ENCODE data around the gene CARM1.
"Not testable (repeated sequence)": the region's sequence is repeated elsewhere in the genome, so short reads cannot be mapped to it uniquely, and the experiment has no call there.

The CARM1 gene

GRCh38 chr19:10935371-10936059 is 64.2 kb downstream of the CARM1 start:
- no peak for DNase-seq

DNA sequence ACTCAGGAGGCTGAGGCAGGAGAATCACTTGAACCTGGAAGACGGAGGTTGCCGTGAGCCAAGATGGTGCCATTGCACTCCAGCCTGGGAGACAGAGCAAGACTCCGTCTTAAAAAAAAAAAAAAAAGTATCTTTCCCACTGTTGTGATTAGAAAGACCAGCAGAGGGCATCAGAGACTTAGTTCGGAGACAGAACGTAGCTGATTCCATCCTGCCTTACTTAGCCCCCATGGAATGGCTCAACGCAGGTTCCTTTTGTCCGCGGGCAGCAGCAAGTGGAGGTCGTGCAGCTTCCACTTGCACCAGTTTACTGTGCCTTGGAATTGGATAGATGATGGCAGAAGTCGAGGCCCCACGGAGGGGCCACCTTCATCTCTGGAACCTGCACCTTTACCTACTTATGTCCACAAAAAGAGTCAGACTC is 65.3 kb downstream of the CARM1 start:
- peak; percentile 76 for DNase-seq

GRCh38 chr19:10941649-10942048 is 70.3 kb downstream of the CARM1 start:
- not testable (repeated sequence) for DNase-seq

GRCh38 chr19:10943412-10943811 is 72.1 kb downstream of the CARM1 start:
- DNase-seq: not testable (repeated sequence)

- DNase-seq: no peak
These were observed 73.9 kb downstream of the CARM1 start for GRCh38 chr19:10945264-10945663.

DNA sequence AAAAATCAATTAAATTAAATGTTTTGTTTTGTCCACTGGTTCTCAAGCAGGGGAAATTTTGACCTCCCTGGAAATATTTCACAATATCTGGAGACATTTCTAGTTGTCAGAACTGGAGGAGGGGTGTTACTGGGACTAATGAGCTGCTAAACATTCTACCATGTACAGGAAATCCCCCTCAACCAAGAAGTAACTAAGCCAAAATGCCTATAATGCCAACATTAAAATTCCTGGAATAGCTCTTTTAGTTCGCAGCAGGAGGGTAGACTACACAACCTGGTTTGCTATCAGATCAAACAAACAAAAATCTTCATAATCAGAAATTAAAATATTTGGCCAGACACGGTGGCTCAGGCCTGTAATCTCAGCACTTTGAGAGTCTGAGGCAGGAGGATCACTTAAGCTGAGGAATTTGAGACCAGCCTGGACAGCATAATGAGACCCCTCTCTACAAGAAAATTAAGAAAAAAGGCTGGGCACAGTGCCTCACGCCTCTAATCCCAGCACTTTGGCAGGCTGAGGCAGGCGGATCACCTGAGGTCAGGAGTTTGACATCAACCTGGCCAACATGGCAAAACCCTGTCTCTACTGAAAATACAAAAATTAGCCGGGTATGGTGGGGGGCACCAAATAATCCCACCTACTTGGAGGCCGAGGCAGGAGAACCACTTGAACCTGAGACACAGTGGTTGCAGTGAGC is 75.8 kb downstream of the CARM1 start:
- no peak for DNase-seq

GRCh38 chr19:10952809-10953208 is 81.5 kb downstream of the CARM1 start:
- DNase-seq: no peak

DNA sequence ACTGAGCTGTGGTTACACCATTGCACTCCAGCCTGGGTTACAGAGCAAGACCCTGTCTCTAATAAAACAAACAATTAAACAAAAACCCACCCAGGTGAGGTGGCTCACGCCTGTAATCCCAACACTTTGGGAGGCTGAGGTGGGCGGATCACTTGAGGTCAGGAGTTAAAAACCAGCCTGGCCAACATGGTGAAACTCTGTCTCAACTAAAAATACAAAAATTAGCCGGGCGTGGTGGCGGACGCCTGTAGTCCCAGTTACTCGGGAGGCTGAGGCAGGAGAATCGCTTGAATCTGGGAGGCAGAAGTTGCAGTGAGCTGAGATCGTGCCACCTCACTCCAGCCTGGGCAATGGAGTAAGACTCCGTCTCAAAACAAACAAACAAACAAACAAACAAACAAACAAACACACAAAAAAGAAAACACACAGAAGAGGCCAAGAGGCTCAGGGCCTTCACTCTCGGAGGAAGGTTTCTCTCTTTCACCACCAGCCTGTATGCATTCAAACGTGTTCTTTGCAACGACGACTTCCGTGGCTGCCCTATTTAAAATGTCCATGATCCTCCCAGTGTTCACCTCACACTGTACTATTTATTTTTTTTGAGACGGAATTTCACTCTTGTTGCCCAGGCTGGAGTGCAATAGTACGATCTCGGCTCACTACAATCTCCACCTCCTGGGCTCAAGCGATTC is 88.1 kb downstream of the CARM1 start:
- not testable (repeated sequence) for DNase-seq

GRCh38 chr19:10960314-10961072 is 89.1 kb downstream of the CARM1 start, which contains the start of gene SMARCA4:
SMARCA4 (plus strand) TSS chr19:10961030; CDS start chr19:10984152, 23,122 bp downstream.
- peak; percentile 99 for DNase-seq

DNA sequence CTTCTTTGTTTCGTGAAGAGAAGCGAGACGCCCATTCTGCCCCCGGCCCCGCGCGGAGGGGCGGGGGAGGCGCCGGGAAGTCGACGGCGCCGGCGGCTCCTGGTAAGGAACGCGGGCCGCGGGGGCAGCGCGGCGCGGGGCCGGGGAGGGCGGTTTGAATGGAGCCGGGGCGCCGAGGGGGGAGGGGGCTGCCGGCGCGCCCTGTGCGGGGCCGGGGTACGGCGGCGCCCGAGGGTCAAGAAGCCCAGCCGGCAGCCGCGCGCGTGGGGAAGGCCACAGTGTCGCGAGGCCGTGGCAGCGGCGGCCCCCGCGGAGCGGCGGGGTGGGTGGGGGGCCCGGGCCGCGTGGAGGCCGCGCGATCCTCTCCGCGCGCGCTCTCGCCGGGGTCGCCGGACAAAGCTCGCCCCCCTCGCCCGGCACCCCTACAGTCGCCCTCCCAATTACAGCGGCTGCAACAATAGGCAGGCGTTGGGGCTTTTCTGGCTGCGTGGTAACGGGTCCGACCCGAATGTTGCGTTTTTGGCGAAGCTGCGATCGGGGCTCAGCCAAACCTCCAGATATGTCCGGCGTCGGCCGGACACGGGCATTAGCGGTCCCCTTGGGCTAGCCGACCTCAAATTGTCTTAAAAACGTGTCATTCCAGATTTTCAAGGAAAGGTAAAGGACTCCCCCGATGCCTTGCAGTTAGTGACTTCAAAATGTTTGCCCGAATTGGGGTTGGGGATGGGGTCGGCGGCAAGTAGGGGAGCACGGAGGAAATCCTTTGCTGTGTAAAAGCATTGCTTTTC is 89.9 kb downstream of the CARM1 start:
- DNase-seq: peak; percentile 4

- DNase-seq: no peak
These were observed 91.5 kb downstream of the CARM1 start for GRCh38 chr19:10962863-10963262.

DNA sequence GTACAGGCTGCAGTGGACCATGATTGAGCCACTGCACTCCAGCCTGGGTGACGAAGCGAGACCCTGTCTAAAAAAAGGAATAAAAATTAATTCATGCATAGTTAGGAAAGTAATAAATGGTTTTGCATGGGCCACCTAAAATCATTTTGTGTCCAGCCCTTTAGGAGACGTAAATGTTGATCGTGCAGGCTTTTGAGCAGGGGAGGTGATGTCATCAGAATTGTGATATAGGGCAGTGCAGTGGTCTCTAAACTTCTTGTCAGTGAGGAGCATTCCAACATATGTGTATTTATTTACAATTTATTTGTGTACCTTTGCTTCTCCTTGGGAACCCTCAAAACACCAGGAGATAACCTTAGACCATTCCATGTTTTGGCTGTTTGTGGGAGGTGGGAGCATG is 92.5 kb downstream of the CARM1 start:
- DNase-seq: no peak

- DNase-seq: no peak
These were observed 93.5 kb downstream of the CARM1 start for GRCh38 chr19:10964903-10965302.

DNA sequence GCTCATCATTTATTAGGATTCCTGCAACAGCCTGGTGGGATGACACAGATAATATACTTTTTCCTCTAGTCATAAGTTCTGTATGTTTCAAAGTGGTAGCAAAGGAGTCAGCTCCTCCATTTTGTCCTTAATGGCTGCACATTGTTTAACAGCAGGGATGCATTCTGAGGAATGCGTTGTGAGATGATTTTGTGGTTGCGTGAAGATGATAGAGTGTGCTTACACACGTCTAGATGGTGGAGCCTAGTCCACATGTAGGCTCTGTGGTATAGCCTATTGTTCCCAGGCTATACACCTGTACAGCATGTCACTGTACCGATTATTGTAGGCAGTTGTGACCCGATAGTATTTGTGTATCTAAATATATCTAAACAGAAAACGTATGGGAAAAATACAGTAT is 94.0 kb downstream of the CARM1 start:
- DNase-seq: no peak

GRCh38 chr19:10966809-10967208 is 95.5 kb downstream of the CARM1 start:
- no peak for DNase-seq

GRCh38 chr19:10968527-10969135 is 97.3 kb downstream of the CARM1 start:
- no peak for DNase-seq

GRCh38 chr19:10971107-10971726 is 99.9 kb downstream of the CARM1 start:
- DNase-seq: no peak
